H9 (cell line): ENCODE measurements around the gene MAPK1IP1L. TPM values are rescaled to one million over a fixed set of nuclear protein-coding genes. Genes with fewer than 3 reads are reported as not detected.

Experiments used
- DNase-seq: peaks from one replicate; pipeline ENCODE4 v3.0.0-alpha.2; 2017
- H2AFZ ChIP-seq: one replicate; pipeline ENCODE4 v1.6.1; 2013; ENCODE audit warnings: mild to moderate bottlenecking, low read length, control low read depth, moderate library complexity
- H2AK5ac ChIP-seq: 2 replicates; pipeline ENCODE4 v1.6.1; 2013; ENCODE audit warnings: low read length, control low read depth, mixed read lengths; ENCODE audit not compliant: insufficient read length
- H2BK120ac ChIP-seq: one replicate; pipeline ENCODE4 v1.6.1; 2013; ENCODE audit warnings: low read depth, mild to moderate bottlenecking, low read length, control low read depth, inconsistent platforms; ENCODE audit not compliant: poor library complexity, severe bottlenecking
- H2BK12ac ChIP-seq: 2 replicates; pipeline ENCODE4 v1.6.1; 2013; ENCODE audit warnings: low read length, control low read depth, mixed read lengths, low read depth; ENCODE audit not compliant: insufficient read length
- H2BK15ac ChIP-seq: 2 replicates; pipeline ENCODE4 v1.6.1; 2013; ENCODE audit warnings: low read depth, low read length, control low read depth
- H2BK20ac ChIP-seq: one replicate; pipeline ENCODE4 v1.6.1; 2013; ENCODE audit warnings: low read depth, mild to moderate bottlenecking, low read length, control low read depth, inconsistent platforms; ENCODE audit not compliant: poor library complexity, severe bottlenecking
- H2BK5ac ChIP-seq: 2 replicates; pipeline ENCODE4 v1.6.1; 2013; ENCODE audit warnings: low read length, control low read depth, mixed read lengths; ENCODE audit not compliant: insufficient read length
- H3K14ac ChIP-seq: 2 replicates; pipeline ENCODE4 v1.6.1; 2013; ENCODE audit warnings: low read length, control low read depth; ENCODE audit not compliant: insufficient read depth
- H3K18ac ChIP-seq: 2 replicates; pipeline ENCODE4 v1.6.1; 2013; ENCODE audit warnings: low read depth, mild to moderate bottlenecking, mixed read lengths, low read length, control low read depth; ENCODE audit not compliant: insufficient read length
- H3K23ac ChIP-seq: 2 replicates; pipeline ENCODE4 v1.6.1; 2013; ENCODE audit warnings: low read length, control low read depth, mixed read lengths, low read depth; ENCODE audit not compliant: insufficient read length
- H3K23me2 ChIP-seq: 2 replicates; pipeline ENCODE4 v1.6.1; 2013; ENCODE audit warnings: low read depth, mild to moderate bottlenecking, mixed read lengths, low read length, control low read depth; ENCODE audit not compliant: insufficient read length, poor library complexity, severe bottlenecking
- H3K27ac ChIP-seq: 2 replicates; pipeline ENCODE4 v1.5.1; 2013; ENCODE audit warnings: low read length, control low read depth, mixed read lengths, low read depth; ENCODE audit not compliant: insufficient read length
- H3K27me3 ChIP-seq: 2 replicates; pipeline ENCODE4 v1.6.1; 2013; ENCODE audit warnings: low read length, control low read depth, inconsistent platforms; ENCODE audit not compliant: insufficient read depth
- H3K4ac ChIP-seq: 2 replicates; pipeline ENCODE4 v1.6.1; 2013; ENCODE audit warnings: low read depth, mild to moderate bottlenecking, control low read depth, inconsistent platforms, low read length, moderate library complexity
- H3K4me1 ChIP-seq: 2 replicates; pipeline ENCODE4 v1.6.1; 2013; ENCODE audit warnings: low read length, control low read depth, inconsistent platforms; ENCODE audit not compliant: insufficient read depth
- H3K4me2 ChIP-seq: 2 replicates; pipeline ENCODE4 v1.6.1; 2013; ENCODE audit warnings: low read length, control low read depth, mixed read lengths; ENCODE audit not compliant: insufficient read length, insufficient read depth
- H3K56ac ChIP-seq: 2 replicates; pipeline ENCODE4 v1.6.1; 2013; ENCODE audit warnings: low read depth, mild to moderate bottlenecking, mixed read lengths, low read length, control low read depth; ENCODE audit not compliant: insufficient read length
- H3K79me1 ChIP-seq: 2 replicates; pipeline ENCODE4 v1.6.1; 2013; ENCODE audit warnings: low read depth, mild to moderate bottlenecking, moderate library complexity, low read length, control low read depth, inconsistent platforms; ENCODE audit not compliant: insufficient read depth, poor library complexity, severe bottlenecking
- H3K79me2 ChIP-seq: 2 replicates; pipeline ENCODE4 v1.6.1; 2013; ENCODE audit warnings: low read length, control low read depth, inconsistent platforms; ENCODE audit not compliant: insufficient read depth
- H3K9ac ChIP-seq: 2 replicates; pipeline ENCODE4 v1.6.1; 2013; ENCODE audit warnings: low read length, control low read depth, mixed read lengths; ENCODE audit not compliant: insufficient read length; ENCODE audit errors: extremely low read depth
- H3K9me3 ChIP-seq: one replicate; pipeline ENCODE4 v1.6.1; 2013; ENCODE audit warnings: low read depth, low read length, inconsistent platforms; ENCODE audit not compliant: control insufficient read depth
- H3T11ph ChIP-seq: one replicate; pipeline ENCODE4 v1.6.1; 2013; ENCODE audit warnings: mild to moderate bottlenecking, low read length, control low read depth, inconsistent platforms
- H4K20me1 ChIP-seq: one replicate; pipeline ENCODE4 v1.6.1; 2013; ENCODE audit not compliant: control insufficient read depth, insufficient read length, insufficient read depth
- H4K5ac ChIP-seq: 2 replicates; pipeline ENCODE4 v1.6.1; 2013; ENCODE audit warnings: low read depth, mild to moderate bottlenecking, mixed read lengths, low read length, control low read depth; ENCODE audit not compliant: insufficient read length
- H4K8ac ChIP-seq: replicated peaks from 2 replicates; pipeline ENCODE4 v1.6.1; 2013; ENCODE audit warnings: low read length, control low read depth, mixed read lengths, low read depth; ENCODE audit not compliant: insufficient read length
- H4K91ac ChIP-seq: 2 replicates; pipeline ENCODE4 v1.6.1; 2013; ENCODE audit warnings: low read depth, mild to moderate bottlenecking, moderate library complexity, mixed read lengths, low read length, control low read depth; ENCODE audit not compliant: insufficient read length
- H3K27ac Mint-ChIP-seq, 3 experiments: 2 replicates in 2 of 3; 3 replicates in 1 of 3; pipeline ENCODE4 v1.8.0; 2020 to 2021; ENCODE audit warnings: mixed read lengths in 3 of 3, mild to moderate bottlenecking in 1 of 3, moderate library complexity in 1 of 3
- H3K27me3 Mint-ChIP-seq: 2 replicates; pipeline ENCODE4 v1.8.0; 2021; ENCODE audit warnings: low read depth, mild to moderate bottlenecking, moderate library complexity, mixed read lengths
- H3K36me3 Mint-ChIP-seq, 3 experiments: 2 replicates in 2 of 3; 3 replicates in 1 of 3; pipeline ENCODE4 v1.8.0; 2020 to 2021; ENCODE audit warnings: low read depth in 3 of 3, mixed read lengths in 3 of 3; ENCODE audit not compliant: insufficient read depth in 1 of 3
- H3K4me1 Mint-ChIP-seq, 2 experiments: 2 replicates each; pipeline ENCODE4 v1.8.0; 2020; ENCODE audit warnings: mixed read lengths in 2 of 2
- H3K4me3 Mint-ChIP-seq, 2 experiments: 2 replicates in 1 of 2; 3 replicates in 1 of 2; pipeline ENCODE4 v1.8.0; 2020 to 2021; ENCODE audit warnings: mild to moderate bottlenecking in 2 of 2, mixed read lengths in 2 of 2, moderate library complexity in 1 of 2
- H3K9me3 Mint-ChIP-seq, 2 experiments: 2 replicates in 1 of 2; 3 replicates in 1 of 2; pipeline ENCODE4 v1.8.0; 2020; ENCODE audit warnings: mild to moderate bottlenecking in 2 of 2, mixed read lengths in 2 of 2, moderate library complexity in 1 of 2
- CTCF ChIP-seq: fragments of 200-600 bp; sonication (generic); conservative IDR thresholded peaks from 3 replicates; pipeline ENCODE4 v1.8.0; 2021; ENCODE audit warnings: antibody characterized with exemption, mild to moderate bottlenecking
- WGBS: extraction: QIAGEN DNeasy Blood & Tissue Kit; methylation state at CpG from one replicate; pipeline ENCODE4 v1.1.7; 2013; ENCODE audit warnings: missing lambda C conversion rate, low lambda C conversion rate, mixed read lengths; ENCODE audit not compliant: insufficient read length; ENCODE audit errors: extremely low coverage; 5-methylcytosine and 5-hydroxymethylcytosine counted together
- total RNA-seq: library from RNA; stranded (reverse); gene quantifications from 2 replicates; pipeline ENCODE4 v1.2.1, GENCODE V29; 2021

Gene MAPK1IP1L
- total RNA-seq, 1 experiment from 2014 or later: 133 TPM

GRCh38 chr14:55053500-55053899 is 2.1 kb downstream of the MAPK1IP1L start:
- H3K23me2 ChIP-seq: peaks cover 10% of the 10 kb centered on the region
- H3K56ac ChIP-seq: no peak overlapping the region
- H4K20me1 ChIP-seq: no peaks in the 10 kb centered on the region
- Mint-ChIP-seq H3K4me1 (peaks cover 30% of the 10 kb centered on the region in 2 experiments), H3K4me3 (peak overlapping the region; percentile 86 to 95), H3K36me3 (peaks cover 16 to 35% (median 31%) of the 10 kb centered on the region in 3 experiments; a peak in 6 of 7 replicates), H3K27me3 (no peaks in the 10 kb centered on the region), H3K9me3 (no peaks in the 10 kb centered on the region; a peak in 1 of 5 replicates), H3K27ac (peak overlapping the region; percentile 6 to 99 (median 22); a peak in 3 of 7 replicates)
- no peak overlapping the region for H2AFZ ChIP-seq
- no peak overlapping the region for H2BK15ac ChIP-seq
- H3K4ac ChIP-seq: no peak overlapping the region
- H4K91ac ChIP-seq: no peak overlapping the region
- no peaks in the 10 kb centered on the region for H3K9me3 ChIP-seq
- H3T11ph ChIP-seq: no peak overlapping the region
- H3K23ac ChIP-seq: no peak overlapping the region
- H3K9ac ChIP-seq: no peak overlapping the region
- H3K79me1 ChIP-seq: peaks cover 10% of the 10 kb centered on the region
- H3K14ac ChIP-seq: no peak overlapping the region
- DNase-seq: no peak
- H3K4me2 ChIP-seq: peak overlapping the region; percentile 93
- no peak for TF ChIP-seq CTCF
- H2BK12ac ChIP-seq: no peak overlapping the region
- H2BK120ac ChIP-seq: no peak overlapping the region
- no peak overlapping the region for H2AK5ac ChIP-seq
- H2BK5ac ChIP-seq: no peak overlapping the region
- no peaks in the 10 kb centered on the region; the same call in 1 of the 2 replicates for H3K4me1 ChIP-seq
- H3K27ac ChIP-seq: no peak overlapping the region
- peak overlapping the region; percentile 83 for H2BK20ac ChIP-seq
- no peaks in the 10 kb centered on the region for H3K27me3 ChIP-seq
- H3K18ac ChIP-seq: no peak overlapping the region
- WGBS: 100% methylated on average over 1 of the region's 7 CpGs
- peaks cover 30% of the 10 kb centered on the region; the same call in 1 of the 2 replicates for H3K79me2 ChIP-seq
- no peak overlapping the region for H4K8ac ChIP-seq
- no peak overlapping the region for H4K5ac ChIP-seq
